NCI-H1417 (cell line): ENCODE results near the gene ACADVL.
"Not testable (repeated sequence)": the region's sequence is repeated elsewhere in the genome, so short reads cannot be mapped to it uniquely, and the experiment has no call there.

Experiments
- DNase-seq, 3 experiments: peaks; one replicate each; lab custom pipeline; 2025; lab: John Stamatoyannopoulos, UW

ACADVL gene

DNA sequence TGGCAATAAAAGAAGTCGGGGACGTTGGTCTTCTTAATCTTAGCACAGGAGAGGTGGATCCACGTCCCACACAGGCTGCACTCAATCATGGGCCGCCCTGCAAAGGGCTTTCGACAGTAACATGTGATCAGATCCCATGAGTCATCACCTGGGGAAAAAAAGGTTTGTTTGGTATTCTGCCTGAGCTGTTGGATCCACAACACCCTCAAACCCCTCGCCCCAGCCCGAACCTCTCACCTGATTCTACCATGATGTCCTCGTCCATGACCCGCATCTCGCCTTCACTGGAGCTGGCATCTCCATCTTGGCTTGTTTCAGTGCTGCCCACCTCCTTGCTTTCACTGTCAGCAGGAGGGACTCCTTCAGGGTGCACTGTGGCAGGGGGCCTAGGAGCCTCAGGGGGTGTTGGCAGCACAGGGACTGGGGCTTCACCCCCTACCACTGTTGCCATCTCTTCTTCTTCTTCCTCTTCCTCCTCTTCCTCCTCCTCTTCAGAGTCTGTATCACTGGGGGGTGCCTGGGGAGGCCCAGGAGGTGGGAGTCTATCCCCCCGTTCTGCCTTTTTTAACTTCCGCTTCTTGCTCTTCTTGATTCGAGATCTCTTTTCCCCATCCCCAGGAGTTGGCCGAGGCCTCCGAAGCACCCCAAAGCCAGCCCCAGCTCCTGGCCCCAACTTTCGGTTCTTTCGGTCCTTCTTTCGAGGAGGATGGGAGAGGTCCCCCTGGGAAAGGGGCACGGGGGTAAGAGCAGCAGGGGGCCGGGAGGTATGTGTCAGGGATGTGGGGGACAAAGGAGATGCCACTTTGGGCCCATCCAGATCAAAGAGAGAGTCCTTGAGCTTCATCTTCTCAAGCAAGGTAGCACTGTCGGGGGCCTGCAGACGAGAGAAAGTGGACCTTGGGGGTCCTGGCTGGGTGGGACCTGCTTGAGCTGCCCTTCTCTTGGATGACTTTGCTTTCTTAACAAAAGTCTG, 16.2 kb downstream of the ACADVL start:
- no peak for DNase-seq

DNA sequence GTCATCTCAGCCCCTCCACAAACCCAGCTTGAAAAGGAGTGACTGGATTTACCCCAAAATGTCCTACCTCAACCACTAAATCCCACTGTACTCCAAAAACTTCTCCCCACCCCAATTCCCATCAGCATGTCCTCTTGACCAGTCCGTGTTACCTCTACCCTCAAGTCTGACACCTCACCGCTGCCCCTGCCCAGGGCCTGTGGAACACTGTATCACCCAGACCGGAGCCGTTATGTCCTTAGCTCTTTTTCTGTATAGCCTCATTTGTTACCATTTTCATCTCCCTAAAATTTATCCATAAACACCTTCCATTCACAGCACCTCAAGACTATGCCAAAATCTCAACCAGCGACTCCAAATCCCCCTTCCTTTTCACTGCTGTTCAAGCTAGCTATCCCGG, 17.1 kb downstream of the ACADVL start:
- DNase-seq: no peak

DNA sequence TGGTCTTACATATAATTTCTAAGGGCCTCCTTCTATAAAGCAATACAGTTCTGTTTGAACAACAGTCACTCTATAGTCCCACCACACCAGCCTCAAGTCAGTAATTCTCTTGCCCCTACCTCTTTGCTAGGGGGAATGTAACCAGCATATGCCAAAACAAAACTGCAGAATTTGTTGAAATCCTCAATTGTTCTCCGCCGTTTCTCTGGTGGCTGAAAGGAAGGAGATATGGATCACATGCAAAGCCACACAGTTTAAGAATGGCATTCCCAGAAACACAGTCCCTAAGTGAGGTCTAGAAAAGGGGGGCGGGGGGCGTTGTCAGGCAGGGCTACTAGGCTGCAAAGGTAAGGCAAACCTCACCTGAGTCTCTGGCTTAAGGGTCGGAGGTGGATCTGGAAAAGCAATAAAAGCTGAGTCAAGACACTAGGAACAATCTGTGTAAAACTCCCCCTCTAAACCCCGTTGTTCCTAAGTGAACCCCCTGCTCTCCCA, 17.6 kb downstream of the ACADVL start:
- no peak for DNase-seq

DNA sequence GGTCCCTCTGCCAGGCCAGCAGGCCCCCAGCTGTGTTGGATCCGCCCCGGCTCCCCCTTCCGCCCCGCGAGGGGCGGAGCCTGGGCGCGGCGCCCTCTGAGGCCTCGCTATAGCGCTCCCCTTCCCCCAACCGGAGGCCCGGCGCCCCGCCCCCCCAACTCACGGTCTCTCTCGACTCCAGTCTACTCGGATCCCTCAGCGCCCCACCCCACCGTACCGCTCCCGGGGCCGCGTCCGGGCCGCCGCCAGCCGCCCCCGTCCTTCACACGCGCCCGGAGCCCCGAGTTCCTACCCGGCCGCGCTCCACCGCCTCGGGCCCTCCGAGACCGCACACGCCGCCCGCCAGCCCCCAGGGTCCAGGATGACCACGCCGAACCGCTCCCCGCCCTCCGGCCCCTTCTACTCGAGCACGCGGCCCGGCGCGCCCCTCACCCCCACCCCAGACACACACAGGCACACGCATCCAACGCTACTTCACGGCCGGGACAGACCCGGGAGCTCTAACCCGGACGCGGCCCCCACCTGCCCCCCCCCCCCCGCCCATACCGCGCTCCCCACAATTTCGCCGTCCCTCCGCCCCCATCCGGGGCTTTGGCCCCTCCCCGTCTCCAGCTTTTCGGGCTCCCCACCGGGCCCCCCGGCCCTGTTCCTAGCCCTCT, 18.2 kb downstream of the ACADVL start:
- peak; percentile 40 to 67 (median 58) for DNase-seq

DNA sequence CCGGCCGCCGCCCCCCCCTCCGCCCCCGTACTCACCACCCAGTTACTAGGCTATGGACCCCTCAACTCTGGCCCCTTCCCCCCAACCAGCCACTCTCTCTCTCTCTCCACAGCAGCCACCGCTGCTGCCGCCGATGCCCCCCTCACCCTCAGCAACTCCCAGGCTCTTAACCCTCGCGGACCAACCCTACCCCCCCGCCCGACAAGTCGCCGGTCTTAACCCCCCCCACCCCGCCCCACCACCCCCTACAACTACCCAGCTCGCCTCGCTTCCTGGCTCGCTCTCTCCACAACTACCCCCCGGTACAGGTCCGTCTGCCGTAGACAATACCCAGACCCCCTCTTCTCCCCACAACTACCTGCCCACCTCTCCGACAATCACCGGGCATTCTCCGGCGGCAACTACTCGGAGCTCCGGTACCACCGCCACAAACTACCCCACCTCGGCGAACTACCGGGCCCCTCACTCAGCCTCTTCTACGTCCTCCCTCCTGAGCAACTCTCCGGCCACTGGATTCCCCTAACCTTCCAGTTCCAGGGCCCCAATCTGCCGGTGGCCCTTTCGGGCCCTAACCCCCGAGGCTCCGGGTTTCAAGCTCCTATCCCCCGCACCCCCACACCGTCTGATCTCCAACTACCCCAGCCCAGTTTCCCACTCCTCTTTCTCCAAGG, 18.8 kb downstream of the ACADVL start:
- DNase-seq: peak in 2 of 3 experiments; percentile 30 to 57

DNA sequence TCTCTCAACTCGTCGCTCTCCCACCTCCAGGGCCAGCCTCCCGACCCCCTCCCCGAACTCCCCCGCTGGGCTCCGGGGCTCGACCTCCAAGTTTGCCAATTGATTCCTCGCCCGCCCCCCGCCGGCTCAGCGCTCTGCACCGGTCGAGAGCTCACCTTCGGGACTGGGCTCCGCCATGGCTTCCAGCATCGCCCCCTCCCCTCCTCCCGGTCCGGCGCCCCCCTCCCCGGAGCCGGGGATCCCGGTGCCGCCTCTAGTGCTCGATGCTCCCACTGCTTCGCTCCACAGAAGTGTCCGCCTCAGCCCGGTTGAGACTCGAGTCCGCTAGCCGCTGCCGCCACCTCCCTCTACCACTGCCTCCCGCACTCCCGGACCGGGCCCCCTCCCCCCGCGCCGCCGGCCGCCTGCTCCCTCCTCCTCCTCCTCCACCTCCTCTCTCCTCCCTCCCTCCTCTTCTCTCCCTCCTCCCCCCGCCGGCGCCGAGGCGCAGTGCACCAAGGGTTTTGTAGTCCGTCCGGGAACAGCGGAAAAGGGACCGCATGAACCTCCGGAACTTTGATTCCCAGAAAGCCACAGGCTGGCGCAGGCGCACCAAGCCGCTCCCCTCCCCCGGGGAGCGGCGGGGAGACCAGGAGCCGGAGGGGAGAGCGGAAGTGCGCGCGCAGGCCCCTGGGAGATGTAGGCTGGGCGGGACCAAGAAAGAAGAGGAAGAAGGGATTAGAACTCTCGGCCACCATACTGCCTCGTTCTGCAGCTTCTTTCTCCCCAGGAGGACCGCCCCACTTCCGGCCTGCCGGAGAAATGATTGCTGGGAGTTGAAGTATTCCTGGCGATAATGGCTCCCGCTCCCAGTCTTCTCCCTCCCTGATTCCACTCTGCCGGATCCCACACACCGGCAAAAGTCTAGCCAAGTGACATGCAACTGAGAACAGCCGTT, 19.6 kb downstream of the ACADVL start, which contains the start of gene PHF23:
Gene PHF23 (minus strand): TSS at position 367 of the 937 bp plus-strand sequence. CDS start 178 bp downstream, at position 189.
- DNase-seq: peak; percentile 94 to 98 (median 96)

DNA sequence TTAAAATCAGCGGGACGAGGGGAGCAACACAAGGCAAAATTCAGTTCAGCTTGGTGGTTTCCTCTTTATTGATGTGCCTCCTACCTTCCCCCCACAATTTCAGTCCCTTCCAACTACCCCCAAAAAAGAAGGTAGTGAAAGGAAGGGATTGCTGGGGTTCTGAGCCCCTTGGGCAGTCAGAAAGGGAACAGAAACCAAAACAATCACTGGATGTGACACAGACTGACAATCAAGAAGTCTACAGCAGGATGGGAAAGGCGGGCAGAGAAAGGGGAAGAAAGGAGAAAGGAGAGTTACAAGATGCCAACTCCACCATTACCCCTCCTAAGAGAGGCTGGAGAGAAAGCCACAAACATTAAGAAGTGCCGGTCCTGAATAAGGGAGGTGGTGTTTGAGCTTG, 20.6 kb downstream of the ACADVL start:
- no peak for DNase-seq

DNA sequence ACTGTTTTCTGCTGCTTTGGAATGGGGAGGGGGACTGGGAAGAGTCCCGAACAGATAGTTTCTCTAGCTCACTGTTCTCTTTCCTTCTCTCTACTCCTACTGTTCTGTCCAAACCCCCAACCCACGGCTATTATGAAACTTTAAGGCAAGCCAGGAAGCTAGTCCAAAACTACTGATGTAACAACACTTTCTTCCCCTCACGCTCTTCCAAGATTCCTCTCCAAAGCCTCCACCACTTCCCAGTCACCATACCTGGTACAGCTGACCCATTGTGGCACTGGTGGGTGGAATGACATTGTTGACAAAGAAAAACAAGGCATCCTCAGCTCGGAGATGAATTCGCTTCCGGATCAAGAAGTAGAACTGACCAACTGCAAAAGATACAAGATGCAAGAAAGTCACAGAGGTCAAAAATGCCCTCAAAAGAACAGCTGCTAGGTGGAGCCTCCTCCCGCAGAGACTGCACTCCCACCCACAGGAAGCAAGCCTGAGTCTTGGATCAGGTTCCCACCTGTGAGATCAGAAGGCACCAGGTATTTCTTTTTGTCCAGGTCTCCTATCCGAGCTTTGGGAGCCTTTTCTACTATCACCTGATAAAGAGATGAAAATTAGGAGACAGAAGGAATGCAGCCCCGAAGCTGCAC, 21.5 kb downstream of the ACADVL start:
- DNase-seq: no peak

DNA sequence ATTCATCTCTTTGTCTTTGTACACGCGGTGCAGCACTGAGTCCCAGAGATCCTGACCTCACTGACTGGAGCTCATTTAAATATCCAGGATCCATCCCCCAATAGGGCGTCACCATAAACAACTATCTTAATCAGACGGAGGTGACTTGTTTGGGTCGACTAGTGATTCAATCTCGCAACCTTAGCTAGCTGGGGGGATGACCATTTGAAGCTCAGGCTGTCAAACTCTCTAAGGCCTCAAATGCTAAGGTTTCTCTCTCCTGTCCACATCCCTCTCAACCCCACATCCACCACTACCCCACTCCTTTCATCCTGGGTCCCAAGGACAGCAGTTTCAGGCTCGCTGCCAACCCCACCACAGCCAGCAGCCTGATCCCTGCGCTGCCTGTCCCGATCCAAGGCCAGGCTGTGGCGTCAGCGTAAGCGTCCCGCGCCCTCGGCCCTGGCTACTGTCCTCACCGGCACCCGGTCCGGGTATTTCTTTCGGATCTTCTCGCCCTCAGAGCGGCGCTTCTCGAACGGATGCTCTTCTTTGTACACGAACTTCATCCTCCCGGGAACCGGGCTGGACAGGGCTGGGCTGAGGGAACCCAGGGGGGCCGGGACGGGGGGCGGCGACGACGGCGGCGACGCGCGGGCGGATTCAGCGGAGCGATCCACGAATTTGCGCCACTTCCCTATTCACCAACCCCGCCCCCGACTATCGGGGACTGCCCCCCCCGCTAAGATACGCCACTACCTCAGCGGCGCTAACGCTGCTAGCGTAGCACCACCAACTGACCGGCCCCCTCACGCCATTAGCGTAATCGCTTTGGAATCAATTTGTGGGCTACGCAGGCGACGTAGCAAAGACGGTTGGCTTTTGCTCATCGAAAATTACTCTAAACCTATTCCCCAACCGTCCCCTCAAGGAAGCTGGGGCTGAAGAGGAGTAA, 22.3 kb downstream of the ACADVL start, which contains the start of gene GABARAP:
Gene GABARAP (minus strand): TSS at position 667 of the 934 bp plus-strand sequence. CDS start 119 bp downstream, at position 548.
- peak; percentile 85 to 94 (median 88) for DNase-seq

DNA sequence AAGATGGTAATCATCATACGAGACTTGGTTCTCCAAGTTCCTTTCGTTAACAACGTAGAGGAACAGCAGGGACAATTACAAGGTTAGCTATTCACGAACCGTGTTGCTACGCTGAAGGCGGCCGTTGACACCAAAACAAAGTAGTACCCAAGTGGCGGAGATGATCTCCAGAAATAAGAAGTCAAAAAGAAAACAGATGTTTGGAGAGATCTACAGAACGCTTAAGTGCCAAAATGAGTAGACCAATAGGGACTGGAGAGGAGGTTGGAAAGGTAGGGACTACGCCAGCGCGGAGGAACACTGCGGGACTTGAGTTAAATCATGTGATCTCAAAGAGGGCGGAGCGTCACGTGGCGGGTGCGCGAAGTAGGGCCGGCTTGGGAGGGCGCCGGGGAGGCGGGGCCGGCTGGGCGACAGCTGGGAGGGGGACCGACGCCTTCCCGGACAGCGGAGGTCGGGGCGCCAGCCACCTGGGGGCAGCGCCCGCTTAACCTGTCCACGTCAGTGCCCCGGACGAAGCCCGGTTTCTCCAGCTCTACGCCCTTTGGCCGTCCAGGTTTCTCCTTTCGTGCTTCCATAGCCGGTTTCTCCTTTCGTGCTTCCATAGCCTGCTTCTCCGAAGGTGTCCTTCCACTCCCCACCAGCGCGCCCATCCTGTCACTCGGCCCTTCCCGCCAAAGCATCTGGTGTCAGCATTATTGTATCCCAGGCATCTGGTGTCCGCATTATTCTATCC, 23.1 kb downstream of the ACADVL start:
- peak; percentile 90 to 95 (median 92) for DNase-seq

DNA sequence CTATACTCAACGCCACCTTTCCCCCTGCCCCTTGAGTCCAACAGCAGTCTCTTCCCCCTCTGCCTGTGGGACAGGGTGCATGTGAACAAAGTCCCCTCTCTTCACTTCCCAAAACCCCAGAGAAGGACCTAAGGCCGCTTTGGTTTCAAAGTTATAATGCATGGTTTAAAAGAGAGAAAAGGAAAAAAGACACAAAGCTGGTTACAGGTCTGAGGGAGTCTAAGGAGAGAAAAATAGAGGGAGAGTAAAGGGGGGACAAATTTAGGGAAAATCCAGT, 23.7 kb downstream of the ACADVL start:
- no peak for DNase-seq

DNA sequence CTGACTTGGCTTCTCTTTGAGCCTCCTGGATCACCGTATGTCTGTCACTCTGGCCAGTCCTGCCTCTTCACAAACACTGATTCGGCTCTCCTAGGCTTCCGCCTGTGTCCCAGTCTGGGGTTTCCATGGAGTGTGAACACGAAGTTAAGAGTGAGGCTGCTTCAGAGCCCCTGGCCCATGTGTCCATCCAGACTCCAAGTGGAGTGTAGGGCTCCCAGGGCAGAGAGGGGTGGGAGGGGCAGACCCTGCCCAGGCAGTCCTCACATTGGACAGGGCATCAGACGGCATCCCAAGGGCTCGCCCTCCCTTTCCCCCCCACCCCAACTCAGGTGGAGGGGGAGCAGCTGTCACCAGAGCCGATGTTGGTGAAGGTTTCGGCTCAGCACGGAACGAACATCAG, 24.1 kb downstream of the ACADVL start:
- not testable (repeated sequence) for DNase-seq

DNA sequence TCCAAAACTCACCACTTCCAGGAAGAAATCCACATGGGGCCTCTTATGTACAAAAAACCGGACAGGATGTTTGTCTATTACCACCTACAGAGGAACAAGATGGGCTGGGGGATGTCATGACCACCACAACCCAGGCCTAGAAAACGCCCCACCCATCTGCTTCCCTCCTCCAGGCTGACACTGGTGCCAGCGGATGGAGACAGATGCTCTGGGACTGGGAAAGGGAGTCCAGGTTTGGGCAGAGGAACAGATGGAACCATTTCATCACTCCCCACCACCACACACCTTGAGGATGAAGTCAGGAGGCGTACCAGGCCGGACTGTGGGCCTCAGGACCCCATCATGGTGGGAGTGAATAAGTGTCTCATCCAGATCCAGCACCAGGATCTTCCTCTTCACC, 27.0 kb downstream of the ACADVL start:
- no peak for DNase-seq

DNA sequence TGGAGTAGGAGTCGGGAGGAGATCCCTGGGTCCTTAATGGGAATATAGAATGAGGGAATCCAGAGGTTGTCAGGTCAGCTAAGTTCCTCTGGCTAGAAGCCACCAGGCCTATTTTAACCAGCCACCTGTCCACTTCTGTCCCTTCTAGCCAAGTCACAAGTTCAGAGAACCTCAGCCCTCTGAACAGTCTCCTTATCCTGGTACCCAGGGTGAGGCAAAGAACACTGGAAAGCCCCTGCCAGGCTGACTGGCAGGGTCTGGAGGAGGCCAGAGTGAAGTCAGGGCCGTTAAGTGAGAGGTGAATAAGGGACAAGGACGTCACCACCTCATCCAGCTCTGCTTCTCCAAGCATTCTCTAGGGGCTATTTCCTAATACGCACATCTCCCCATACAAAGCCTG, 29.1 kb downstream of the ACADVL start:
- no peak for DNase-seq

DNA sequence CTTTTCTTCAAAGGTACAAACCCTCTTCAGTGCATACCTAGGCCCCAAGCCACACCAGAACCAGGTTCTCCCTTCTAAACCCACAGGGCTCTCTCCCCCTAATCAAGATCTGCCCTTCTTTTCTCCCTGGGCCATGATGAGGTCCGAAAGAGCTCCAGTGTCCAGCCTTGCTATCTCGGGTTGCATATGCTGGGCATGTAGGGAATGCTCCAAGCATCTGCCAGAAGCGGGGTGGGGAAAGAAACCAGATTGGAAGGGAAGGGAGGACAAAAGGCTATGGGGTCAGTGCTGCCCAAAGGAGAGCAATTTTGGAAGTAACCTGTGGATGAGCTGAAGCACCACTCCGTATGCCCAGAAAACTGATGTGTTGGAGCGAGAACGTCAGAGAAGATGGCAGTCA, 29.5 kb downstream of the ACADVL start:
- DNase-seq: no peak

DNA sequence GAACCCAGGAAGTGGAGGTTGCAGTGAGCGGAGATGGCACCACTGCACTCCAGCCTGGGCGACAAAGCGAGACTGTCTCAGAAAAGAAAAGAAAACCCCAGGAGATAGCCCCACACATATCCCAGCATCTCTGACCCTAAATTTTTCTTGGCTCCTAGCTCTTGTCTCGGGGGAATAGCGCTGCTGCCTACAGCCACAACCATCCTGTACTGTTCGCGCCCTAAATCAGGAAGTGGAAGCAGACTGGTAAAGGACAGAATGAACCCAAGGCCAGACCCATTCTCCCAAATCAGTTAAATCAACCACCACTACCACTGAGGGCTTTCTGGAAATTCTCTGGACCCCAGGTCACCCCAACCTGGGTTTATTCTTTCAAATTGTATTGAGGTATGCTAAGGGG, 30.1 kb downstream of the ACADVL start:
- DNase-seq: no peak

DNA sequence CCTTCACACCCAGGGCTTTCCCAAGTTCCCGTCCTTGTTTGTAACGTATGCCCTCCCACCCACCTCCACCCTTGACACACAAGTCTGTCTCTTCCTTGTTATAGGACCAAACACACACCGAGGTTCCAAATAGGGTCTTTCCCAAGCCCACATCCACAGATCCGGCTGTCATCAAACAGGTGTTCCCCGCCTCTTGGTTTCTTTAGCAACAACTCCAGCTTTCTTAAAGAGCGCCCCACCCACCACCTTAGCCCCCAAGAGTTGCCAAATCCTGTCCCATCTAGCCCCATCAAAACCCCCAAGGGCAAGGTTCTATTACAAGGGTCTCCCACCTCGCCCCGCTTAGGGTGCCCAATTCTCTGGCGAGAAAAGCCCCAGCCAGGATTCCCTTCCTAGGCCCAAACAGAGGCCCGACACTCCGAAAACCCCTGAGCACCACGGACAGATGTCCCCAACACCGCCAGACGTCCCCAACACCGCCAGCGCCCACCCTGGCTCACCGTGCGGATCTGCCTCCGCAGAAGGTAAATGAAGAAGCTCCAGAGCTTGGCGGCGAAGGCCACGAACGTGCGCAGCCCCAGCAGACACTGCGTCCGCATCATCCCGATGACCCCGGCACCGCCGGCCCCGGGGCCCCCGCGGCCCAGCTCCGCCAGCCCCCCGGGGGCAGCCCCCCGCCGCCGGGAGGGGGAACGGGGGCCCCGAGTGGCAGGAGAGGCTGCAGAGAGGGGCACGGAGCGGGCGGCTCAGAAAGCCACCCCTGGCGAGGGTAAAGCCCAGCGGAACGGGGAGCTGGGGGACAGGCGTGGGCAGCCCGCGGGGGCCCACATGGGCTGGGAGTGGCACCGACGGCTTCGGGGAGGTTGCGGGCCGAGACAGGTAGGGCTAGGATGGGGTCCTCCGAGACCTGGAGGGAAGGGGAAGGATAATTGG, 31.2 kb downstream of the ACADVL start:
- peak in 2 of 3 experiments; percentile 12 to 32 for DNase-seq
